ENCODE data around the gene DDIT4L. TPM values are rescaled to one million over a fixed set of nuclear protein-coding genes. Genes with fewer than 3 reads are reported as not detected.

DDIT4L gene
- total RNA-seq, 1 experiment from 2014 or later, result 2.1 TPM

DNA sequence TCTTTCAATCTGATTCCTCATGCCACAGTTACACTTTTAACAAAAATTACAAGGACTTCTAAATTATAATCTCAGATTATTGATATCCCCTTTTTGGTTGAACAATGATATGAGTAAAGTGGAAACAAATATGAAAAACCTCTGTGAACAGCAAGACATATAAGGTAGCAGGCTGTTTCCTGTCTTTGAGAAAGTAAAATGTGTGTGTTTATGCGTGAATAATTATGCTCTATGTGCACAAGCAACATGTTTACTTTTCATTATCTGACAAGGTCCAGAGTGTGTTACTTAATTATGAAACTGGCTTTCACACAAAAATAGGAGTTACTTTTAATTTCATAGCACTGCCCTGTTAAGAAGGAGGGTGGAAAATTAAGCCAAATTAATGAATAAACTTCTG, 43.1 kb downstream of the DDIT4L start:
- H3K9me3 ChIP-seq (ENCODE audit: control insufficient read depth, low read depth, low read length), result no peaks in the 10 kb centered on the region
- no peaks in the 10 kb centered on the region for H3K27me3 ChIP-seq (ENCODE audit: insufficient read depth, low read length)
- no peak overlapping the region for H4K8ac ChIP-seq (replicated peaks; ENCODE audit: insufficient read length, low read depth, low read length)
- no peaks in the 10 kb centered on the region for H3K23me2 ChIP-seq (ENCODE audit: insufficient read length, low read depth, low read length, poor library complexity, severe bottlenecking)
- no peak overlapping the region for H3K4ac ChIP-seq (ENCODE audit: low read depth, low read length)
- no peak overlapping the region for H2AK5ac ChIP-seq (ENCODE audit: insufficient read length, low read length)
- H4K5ac ChIP-seq (ENCODE audit: insufficient read length, low read depth, low read length), result no peak overlapping the region
- H3K27ac ChIP-seq (ENCODE audit: insufficient read length, low read depth, low read length), result no peak overlapping the region
- no peak overlapping the region for H2BK12ac ChIP-seq (ENCODE audit: insufficient read length, low read depth, low read length)
- TF ChIP-seq, protein P1, sequence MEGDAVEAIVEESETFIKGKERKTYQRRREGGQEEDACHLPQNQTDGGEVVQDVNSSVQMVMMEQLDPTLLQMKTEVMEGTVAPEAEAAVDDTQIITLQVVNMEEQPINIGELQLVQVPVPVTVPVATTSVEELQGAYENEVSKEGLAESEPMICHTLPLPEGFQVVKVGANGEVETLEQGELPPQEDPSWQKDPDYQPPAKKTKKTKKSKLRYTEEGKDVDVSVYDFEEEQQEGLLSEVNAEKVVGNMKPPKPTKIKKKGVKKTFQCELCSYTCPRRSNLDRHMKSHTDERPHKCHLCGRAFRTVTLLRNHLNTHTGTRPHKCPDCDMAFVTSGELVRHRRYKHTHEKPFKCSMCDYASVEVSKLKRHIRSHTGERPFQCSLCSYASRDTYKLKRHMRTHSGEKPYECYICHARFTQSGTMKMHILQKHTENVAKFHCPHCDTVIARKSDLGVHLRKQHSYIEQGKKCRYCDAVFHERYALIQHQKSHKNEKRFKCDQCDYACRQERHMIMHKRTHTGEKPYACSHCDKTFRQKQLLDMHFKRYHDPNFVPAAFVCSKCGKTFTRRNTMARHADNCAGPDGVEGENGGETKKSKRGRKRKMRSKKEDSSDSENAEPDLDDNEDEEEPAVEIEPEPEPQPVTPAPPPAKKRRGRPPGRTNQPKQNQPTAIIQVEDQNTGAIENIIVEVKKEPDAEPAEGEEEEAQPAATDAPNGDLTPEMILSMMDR (conservative IDR thresholded peaks at IDR 0.05), result no peak
- Mint-ChIP-seq H3K27me3 (ENCODE audit: low read depth) (no peaks in the 10 kb centered on the region), H3K27ac (no peak overlapping the region), H3K4me1 (no peaks in the 10 kb centered on the region), H3K9me3 (peaks cover 0 to 2% of the 10 kb centered on the region in 2 experiments; a peak in 1 of 5 replicates), H3K36me3 (ENCODE audit: insufficient read depth in 1 of 3, low read depth in 3 of 3) (no peaks in the 10 kb centered on the region), H3K4me3 (no peak overlapping the region)
- no CpG with 5 or more reads among the region's 1 CpG for WGBS (ENCODE audit: extremely low coverage, insufficient read length, low lambda C conversion rate)
- no peaks in the 10 kb centered on the region for H3K4me1 ChIP-seq (ENCODE audit: insufficient read depth, low read length)
- no peaks in the 10 kb centered on the region for H3K79me1 ChIP-seq (ENCODE audit: insufficient read depth, low read depth, low read length, poor library complexity, severe bottlenecking)
- no peak for DNase-seq
- H2BK20ac ChIP-seq (ENCODE audit: low read depth, low read length, poor library complexity, severe bottlenecking), result no peak overlapping the region
- H3K56ac ChIP-seq (ENCODE audit: insufficient read length, low read depth, low read length), result no peak overlapping the region
- H2AFZ ChIP-seq (ENCODE audit: low read length), result no peak overlapping the region
- H3T11ph ChIP-seq (ENCODE audit: low read length), result no peak overlapping the region
- no peak overlapping the region for H3K4me2 ChIP-seq (ENCODE audit: insufficient read depth, insufficient read length, low read length)
- no peak overlapping the region for H4K91ac ChIP-seq (ENCODE audit: insufficient read length, low read depth, low read length)
- H3K14ac ChIP-seq (ENCODE audit: insufficient read depth, low read length), result no peak overlapping the region
- H2BK5ac ChIP-seq (ENCODE audit: insufficient read length, low read length), result no peak overlapping the region
- H3K79me2 ChIP-seq (ENCODE audit: insufficient read depth, low read length), result no peaks in the 10 kb centered on the region
- no peak overlapping the region for H3K9ac ChIP-seq (ENCODE audit: extremely low read depth, insufficient read length, low read length)
- no peak overlapping the region for H3K18ac ChIP-seq (ENCODE audit: insufficient read length, low read depth, low read length)
- H2BK120ac ChIP-seq (ENCODE audit: low read depth, low read length, poor library complexity, severe bottlenecking), result no peak overlapping the region
- H2BK15ac ChIP-seq (ENCODE audit: low read depth, low read length), result no peak overlapping the region
- no peaks in the 10 kb centered on the region for H4K20me1 ChIP-seq (ENCODE audit: control insufficient read depth, insufficient read depth, insufficient read length)
- H3K23ac ChIP-seq (ENCODE audit: insufficient read length, low read depth, low read length), result no peak overlapping the region
